ENCODE results near the gene TGIF1. TPM values are rescaled to one million over a fixed set of nuclear protein-coding genes. Genes with fewer than 3 reads are reported as not detected.
A peak's percentile ranks its signal among the peaks of the same experiment; 100 is the strongest.

TGIF1 gene
- polyA plus RNA-seq, 3 donors: 32.2 to 109 (median 39.8) TPM

GRCh38 chr18:3401669-3402620, 48.0 kb upstream of the TGIF1 start:
- Histone ChIP-seq H3K4me2 (replicated peaks; ENCODE audit: extremely low read depth, low read length, poor library complexity, severe bottlenecking) (no peak overlapping the region), H4K20me1 (ENCODE audit: insufficient read depth, low read length) (no peaks in the 10 kb centered on the region), H3K27me3 (ENCODE audit: control insufficient read depth in 2 of 2, insufficient read depth in 2 of 2, low read length in 2 of 2) (no peaks in the 10 kb centered on the region), H3K36me3 (replicated peaks in 1 of 2; ENCODE audit: control insufficient read depth in 1 of 2, insufficient read depth in 2 of 2, low read length in 2 of 2) (no peaks in the 10 kb centered on the region), H2AFZ (ENCODE audit: insufficient read depth, low read depth, low read length, poor library complexity, severe bottlenecking) (no peak overlapping the region), H3K9me3 (replicated peaks in 1 of 2; ENCODE audit: control insufficient read depth in 1 of 2, insufficient read depth in 1 of 2, low read length in 2 of 2) (no peaks in the 10 kb centered on the region), H3K79me2 (ENCODE audit: insufficient read depth, low read length) (no peaks in the 10 kb centered on the region), H3K9ac (ENCODE audit: insufficient read depth, low read length, poor library complexity, severe bottlenecking) (no peak overlapping the region), H3K4me3 (replicated peaks in 1 of 3; ENCODE audit: low read depth in 2 of 3, low read length in 3 of 3) (no peak overlapping the region), H3K4me1 (ENCODE audit: control insufficient read depth in 1 of 2, insufficient read depth in 2 of 2, low read length in 2 of 2) (peaks cover 15 to 16% of the 10 kb centered on the region in 2 donors), H3K27ac (ENCODE audit: low read depth in 1 of 2, low read length in 2 of 2) (no peak overlapping the region)
- Mint-ChIP-seq H3K4me3 (no peak overlapping the region), H3K27me3 (ENCODE audit: low read depth in 3 of 3) (peaks cover 0 to 2% (median 0%) of the 10 kb centered on the region in 3 donors), H3K27ac (no peak overlapping the region), H3K36me3 (no peaks in the 10 kb centered on the region), H3K9me3 (peaks cover 0 to 5% (median 2%) of the 10 kb centered on the region in 7 donors), H3K4me1 (peaks cover 18% of the 10 kb centered on the region)
- TF ChIP-seq CTCF (IDR thresholded peaks at IDR 0.05): no peak
- intact Hi-C loops (cut with micrococcal nuclease): no loop called here
- no peak for DNase-seq
- no CpG with 5 or more reads among the region's 5 CpGs for WGBS (ENCODE audit: insufficient coverage)

- H3K27me3 Mint-ChIP-seq (ENCODE audit: low read depth in 3 of 3): peaks cover 0 to 2% (median 0%) of the 10 kb centered on the region in 3 donors
- Histone ChIP-seq H4K20me1 (ENCODE audit: insufficient read depth, low read length) (no peaks in the 10 kb centered on the region), H3K4me3 (replicated peaks in 1 of 3; ENCODE audit: low read depth in 2 of 3, low read length in 3 of 3) (no peak overlapping the region), H2AFZ (ENCODE audit: insufficient read depth, low read depth, low read length, poor library complexity, severe bottlenecking) (no peak overlapping the region), H3K79me2 (ENCODE audit: insufficient read depth, low read length) (no peaks in the 10 kb centered on the region), H3K27me3 (ENCODE audit: control insufficient read depth in 2 of 2, insufficient read depth in 2 of 2, low read length in 2 of 2) (no peaks in the 10 kb centered on the region), H3K9me3 (replicated peaks in 1 of 2; ENCODE audit: control insufficient read depth in 1 of 2, insufficient read depth in 1 of 2, low read length in 2 of 2) (no peaks in the 10 kb centered on the region), H3K4me2 (replicated peaks; ENCODE audit: extremely low read depth, low read length, poor library complexity, severe bottlenecking) (no peak overlapping the region), H3K4me1 (ENCODE audit: control insufficient read depth in 1 of 2, insufficient read depth in 2 of 2, low read length in 2 of 2) (peaks cover 15 to 16% of the 10 kb centered on the region in 2 donors), H3K9ac (ENCODE audit: insufficient read depth, low read length, poor library complexity, severe bottlenecking) (no peak overlapping the region), H3K36me3 (replicated peaks in 1 of 2; ENCODE audit: control insufficient read depth in 1 of 2, insufficient read depth in 2 of 2, low read length in 2 of 2) (no peaks in the 10 kb centered on the region), H3K27ac (ENCODE audit: low read depth in 1 of 2, low read length in 2 of 2) (no peak overlapping the region)
- TF ChIP-seq CTCF (IDR thresholded peaks at IDR 0.05): no peak
- H3K4me1 Mint-ChIP-seq: peaks cover 18% of the 10 kb centered on the region
- intact Hi-C loops (cut with micrococcal nuclease): no loop called here
- peak in 2 of 3 donors; percentile 1 to 24 for DNase-seq
- H3K9me3 Mint-ChIP-seq: peaks cover 0 to 5% (median 2%) of the 10 kb centered on the region in 7 donors
- H3K4me3 Mint-ChIP-seq: no peak overlapping the region
- H3K36me3 Mint-ChIP-seq: no peaks in the 10 kb centered on the region
- 100% methylated on average over 1 of the region's 1 CpG for WGBS (ENCODE audit: insufficient coverage)
- no peak overlapping the region for H3K27ac Mint-ChIP-seq
Measured at GRCh38 chr18:3402982-3403451, 47.0 kb upstream of the TGIF1 start.

Measured in CD14-positive monocyte (primary cell).